Spleen (tissue), 7 donors: ENCODE results near the gene KMT2A.

Experiments
- POLR2A ChIP-seq, 3 donors: fragments of 450-650 bp; IDR thresholded peaks; one replicate each; pipeline ENCODE4 v1.5.1; 2017; ENCODE audit warnings: antibody characterized with exemption in 3 of 3, mild to moderate bottlenecking in 1 of 3
- POLR2AphosphoS5 ChIP-seq, 3 donors: sonication (generic); formaldehyde crosslinking; IDR thresholded peaks; one replicate each; pipeline ENCODE4 v1.5.1; 2017; ENCODE audit warnings: antibody characterized with exemption in 3 of 3
- TF ChIP-seq, protein P1 (sequence below), 11 experiments: fragments of 200-600 bp in 7 of 11; fragments of 450-650 bp in 4 of 11; sonication (generic) in 4 of 11; IDR thresholded peaks in 8 of 11; conservative IDR thresholded peaks in 3 of 11; 1 replicate in 7 of 11; 2 replicates in 4 of 11; pipeline versions ENCODE4 v1.4.0 to v1.8.0; 2016 to 2021; ENCODE audit warnings: antibody characterized with exemption in 11 of 11, inconsistent platforms in 4 of 11, mild to moderate bottlenecking in 1 of 11
- donor health status: DM: no; HTN: no; CAD: no; lungs with moderate emphysema.
- donor health status: DM: no; HTN: no; CAD: no.
- donor health status: DM: no; HTN: no; CAD: no.

DNA sequence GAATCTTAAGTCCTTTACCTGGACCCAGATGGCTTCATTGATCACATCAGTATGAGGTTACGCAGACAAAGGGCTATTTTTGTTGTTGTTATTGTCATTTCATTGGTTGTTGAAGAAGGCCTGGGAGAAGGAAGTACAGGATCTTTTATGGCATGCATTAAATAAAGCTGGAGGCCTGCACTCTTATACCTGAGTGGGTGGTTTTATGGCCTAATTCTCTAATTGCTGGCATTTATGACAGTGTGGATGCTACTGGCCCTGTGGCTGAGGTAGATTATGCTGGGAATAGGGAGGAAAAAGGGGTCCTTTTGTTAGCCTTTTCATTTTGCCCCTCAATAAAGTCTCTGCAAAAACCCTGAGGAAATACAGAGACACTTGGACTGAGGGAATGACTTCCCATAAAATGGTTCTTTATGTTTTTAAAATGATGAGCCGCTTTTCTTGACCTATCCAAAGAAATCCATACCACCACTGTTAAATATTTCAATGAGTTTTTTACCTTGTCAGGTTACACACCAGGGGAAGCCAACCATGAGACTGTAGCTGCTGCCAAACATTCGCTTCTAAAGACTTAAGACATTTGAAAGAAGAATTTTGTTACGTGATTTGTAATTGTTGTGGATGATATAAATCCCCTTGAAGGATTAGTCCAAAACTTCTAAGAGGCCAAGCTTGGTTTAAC is 6.8 kb downstream of the KMT2A start:
- TF ChIP-seq POLR2A (IDR thresholded peaks at IDR 0.05), result no peak
- TF ChIP-seq, protein P1, sequence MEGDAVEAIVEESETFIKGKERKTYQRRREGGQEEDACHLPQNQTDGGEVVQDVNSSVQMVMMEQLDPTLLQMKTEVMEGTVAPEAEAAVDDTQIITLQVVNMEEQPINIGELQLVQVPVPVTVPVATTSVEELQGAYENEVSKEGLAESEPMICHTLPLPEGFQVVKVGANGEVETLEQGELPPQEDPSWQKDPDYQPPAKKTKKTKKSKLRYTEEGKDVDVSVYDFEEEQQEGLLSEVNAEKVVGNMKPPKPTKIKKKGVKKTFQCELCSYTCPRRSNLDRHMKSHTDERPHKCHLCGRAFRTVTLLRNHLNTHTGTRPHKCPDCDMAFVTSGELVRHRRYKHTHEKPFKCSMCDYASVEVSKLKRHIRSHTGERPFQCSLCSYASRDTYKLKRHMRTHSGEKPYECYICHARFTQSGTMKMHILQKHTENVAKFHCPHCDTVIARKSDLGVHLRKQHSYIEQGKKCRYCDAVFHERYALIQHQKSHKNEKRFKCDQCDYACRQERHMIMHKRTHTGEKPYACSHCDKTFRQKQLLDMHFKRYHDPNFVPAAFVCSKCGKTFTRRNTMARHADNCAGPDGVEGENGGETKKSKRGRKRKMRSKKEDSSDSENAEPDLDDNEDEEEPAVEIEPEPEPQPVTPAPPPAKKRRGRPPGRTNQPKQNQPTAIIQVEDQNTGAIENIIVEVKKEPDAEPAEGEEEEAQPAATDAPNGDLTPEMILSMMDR (IDR thresholded peaks at IDR 0.05 in 8 of 11, conservative IDR thresholded peaks at IDR 0.05 in 3 of 11), result no peak
- TF ChIP-seq POLR2AphosphoS5 (IDR thresholded peaks at IDR 0.05), result no peak
